ENCODE results near the gene TMEM45B.
"Not testable (repeated sequence)": the region's sequence is repeated elsewhere in the genome, so short reads cannot be mapped to it uniquely, and the experiment has no call there.

The TMEM45B gene

GRCh38 chr11:129804012-129804411 lies 11.6 kb upstream of the TMEM45B start:
- no peak overlapping the region for H3K9ac ChIP-seq (ENCODE audit: low read length)
- H3K27ac ChIP-seq (ENCODE audit: low read length), result no peak overlapping the region
- H3K27me3 ChIP-seq (ENCODE audit: low read depth, low read length), result peaks cover 9% of the 10 kb centered on the region
- H2AFZ ChIP-seq (ENCODE audit: low read depth, low read length), result no peak overlapping the region
- no peak overlapping the region for H3K4me2 ChIP-seq (ENCODE audit: low read length)
- H3K9me3 ChIP-seq (ENCODE audit: insufficient read depth, low read length), result no peaks in the 10 kb centered on the region
- no peaks in the 10 kb centered on the region for H3K4me1 ChIP-seq (ENCODE audit: low read length)
- TF ChIP-seq CTCF (IDR thresholded peaks at IDR 0.05; ENCODE audit: low read depth, low read length) (no peak), EZH2phosphoT487 (IDR thresholded peaks at IDR 0.05; ENCODE audit: low read depth) (no peak)
- no peaks in the 10 kb centered on the region for H3K79me2 ChIP-seq (ENCODE audit: low read length)
- H3K36me3 ChIP-seq (replicated peaks; ENCODE audit: low read depth, low read length), result no peaks in the 10 kb centered on the region
- H3K4me3 ChIP-seq (ENCODE audit: low read length), result no peak overlapping the region
- no peaks in the 10 kb centered on the region for H4K20me1 ChIP-seq (ENCODE audit: insufficient read depth, low read length)

- H3K27ac ChIP-seq (ENCODE audit: low read length); H2AFZ ChIP-seq (ENCODE audit: low read depth, low read length); H3K36me3 ChIP-seq (replicated peaks; ENCODE audit: low read depth, low read length): not testable (repeated sequence)
Observed at GRCh38 chr11:129808241-129808640, 7.4 kb upstream of the TMEM45B start.

GRCh38 chr11:129813231-129813791 lies 2.3 kb upstream of the TMEM45B start:
- Histone ChIP-seq H3K79me2 (ENCODE audit: low read length) (no peaks in the 10 kb centered on the region), H3K36me3 (replicated peaks; ENCODE audit: low read depth, low read length) (no peaks in the 10 kb centered on the region), H3K4me2 (ENCODE audit: low read length) (no peak overlapping the region), H4K20me1 (ENCODE audit: insufficient read depth, low read length) (no peaks in the 10 kb centered on the region), H2AFZ (ENCODE audit: low read depth, low read length) (no peak overlapping the region), H3K4me1 (ENCODE audit: low read length) (no peaks in the 10 kb centered on the region), H3K27ac (ENCODE audit: low read length) (no peak overlapping the region), H3K9me3 (ENCODE audit: insufficient read depth, low read length) (no peaks in the 10 kb centered on the region), H3K9ac (ENCODE audit: low read length) (no peak overlapping the region), H3K27me3 (ENCODE audit: low read depth, low read length) (no peaks in the 10 kb centered on the region), H3K4me3 (ENCODE audit: low read length) (no peak overlapping the region)
- no peak for TF ChIP-seq EZH2phosphoT487 (IDR thresholded peaks at IDR 0.05; ENCODE audit: low read depth)
- no peak for TF ChIP-seq CTCF (IDR thresholded peaks at IDR 0.05; ENCODE audit: low read depth, low read length)

More at GRCh38 chr11:129808241-129808640, 7.4 kb upstream of the TMEM45B start:
- not testable (repeated sequence) for H3K79me2 ChIP-seq (ENCODE audit: low read length); H3K4me1 ChIP-seq (ENCODE audit: low read length); H4K20me1 ChIP-seq (ENCODE audit: insufficient read depth, low read length); H3K4me2 ChIP-seq (ENCODE audit: low read length); H3K27me3 ChIP-seq (ENCODE audit: low read depth, low read length); H3K9ac ChIP-seq (ENCODE audit: low read length); H3K4me3 ChIP-seq (ENCODE audit: low read length); H3K9me3 ChIP-seq (ENCODE audit: insufficient read depth, low read length)

GRCh38 chr11:129814244-129815014 lies 1.2 kb upstream of the TMEM45B start:
- Histone ChIP-seq H3K4me2 (ENCODE audit: low read length) (no peak overlapping the region), H3K36me3 (replicated peaks; ENCODE audit: low read depth, low read length) (no peaks in the 10 kb centered on the region), H3K79me2 (ENCODE audit: low read length) (no peaks in the 10 kb centered on the region), H3K27ac (ENCODE audit: low read length) (no peak overlapping the region), H3K4me3 (ENCODE audit: low read length) (no peak overlapping the region), H4K20me1 (ENCODE audit: insufficient read depth, low read length) (no peaks in the 10 kb centered on the region), H3K4me1 (ENCODE audit: low read length) (no peaks in the 10 kb centered on the region), H2AFZ (ENCODE audit: low read depth, low read length) (no peak overlapping the region), H3K9me3 (ENCODE audit: insufficient read depth, low read length) (no peaks in the 10 kb centered on the region), H3K9ac (ENCODE audit: low read length) (no peak overlapping the region), H3K27me3 (ENCODE audit: low read depth, low read length) (no peaks in the 10 kb centered on the region)
- no peak for TF ChIP-seq CTCF (IDR thresholded peaks at IDR 0.05; ENCODE audit: low read depth, low read length)
- TF ChIP-seq EZH2phosphoT487 (IDR thresholded peaks at IDR 0.05; ENCODE audit: low read depth), result no peak

Data from OCI-LY3 (cell line).